IMR-90 (cell line): Measurements from ENCODE around the gene ARRDC3. TPM values are rescaled to one million over a fixed set of nuclear protein-coding genes. Genes with fewer than 3 reads are reported as not detected.

Source experiments
- ATAC-seq: fragments of 200-7000 bp; cut with Tn5 transposase; 2 replicates; pipeline ENCODE4 v1.9.1; 2020; ENCODE audit warnings: low read depth, mild to moderate bottlenecking, moderate library complexity
- BruUV-seq: library from RNA; stranded (reverse); fragments of 400-500 nt; replicated peaks from 2 replicates; lab custom pipeline; 2021; lab: Mats Ljungman, UMichigan
- CTCF ChIA-PET: fragments of 300-600 bp; formaldehyde crosslinking; extraction: SDS; loops from one replicate; lab custom pipeline; 2021; ENCODE audit warnings: antibody characterized with exemption; lab: Yijun Ruan, JAX
- POLR2A ChIA-PET: fragments of 300-600 bp; sonication (Branson Sonifier 250); formaldehyde crosslinking; loops from one replicate; lab custom pipeline; 2022; ENCODE audit warnings: antibody characterized with exemption; ENCODE audit not compliant: unreplicated experiment; lab: Charles Lee
- DNase-seq: peaks from one replicate; pipeline ENCODE4 v3.0.0; 2013
- H2AFZ ChIP-seq: replicated peaks from 2 replicates; pipeline ENCODE3; 2013; ENCODE audit warnings: low read length, mild to moderate bottlenecking; ENCODE audit not compliant: poor library complexity
- H2AK5ac ChIP-seq: 2 replicates; pipeline ENCODE4 v1.6.1; 2013; ENCODE audit warnings: low read depth, low read length, inconsistent platforms
- H2AK9ac ChIP-seq: replicated peaks from 2 replicates; pipeline ENCODE3; 2013; ENCODE audit warnings: mild to moderate bottlenecking, low read depth, low read length, moderate library complexity; ENCODE audit not compliant: poor library complexity
- H2BK120ac ChIP-seq: 2 replicates; pipeline ENCODE4 v1.6.1; 2013; ENCODE audit warnings: low read depth, low read length, inconsistent platforms
- H2BK15ac ChIP-seq: 3 replicates; pipeline ENCODE4 v1.6.1; 2013; ENCODE audit warnings: low read depth, low read length, inconsistent platforms
- H2BK20ac ChIP-seq: 2 replicates; pipeline ENCODE4 v1.6.1; 2013; ENCODE audit warnings: low read depth, mild to moderate bottlenecking, inconsistent platforms, low read length, moderate library complexity
- H2BK5ac ChIP-seq: 2 replicates; pipeline ENCODE4 v1.6.1; 2013; ENCODE audit warnings: mild to moderate bottlenecking, low read depth, low read length, inconsistent platforms; ENCODE audit not compliant: poor library complexity, severe bottlenecking
- H3K14ac ChIP-seq: replicated peaks from 2 replicates; pipeline ENCODE4 v1.6.1; 2013; ENCODE audit warnings: low read depth, low read length, inconsistent platforms
- H3K18ac ChIP-seq: 2 replicates; pipeline ENCODE4 v1.6.1; 2013; ENCODE audit warnings: low read depth, low read length, control low read depth
- H3K23ac ChIP-seq: 2 replicates; pipeline ENCODE4 v1.6.1; 2013; ENCODE audit warnings: low read depth, low read length, inconsistent platforms
- H3K27ac ChIP-seq: 2 replicates; pipeline ENCODE4 v1.5.1; 2013; ENCODE audit warnings: mild to moderate bottlenecking, control low read depth, low read length; ENCODE audit not compliant: insufficient read depth
- H3K27me3 ChIP-seq: 2 replicates; pipeline ENCODE4 v1.6.1; 2013; ENCODE audit warnings: low read length; ENCODE audit not compliant: control insufficient read depth, insufficient read depth
- H3K36me3 ChIP-seq: 2 replicates; pipeline ENCODE4 v1.6.1; 2013; ENCODE audit warnings: low read length, mixed read lengths; ENCODE audit not compliant: control insufficient read depth, insufficient read depth
- H3K4ac ChIP-seq: 2 replicates; pipeline ENCODE4 v1.6.1; 2013; ENCODE audit warnings: low read depth, low read length, inconsistent platforms
- H3K4me1 ChIP-seq: 2 replicates; pipeline ENCODE4 v1.6.1; 2013; ENCODE audit warnings: low read length, mixed read lengths; ENCODE audit not compliant: control insufficient read depth, insufficient read depth
- H3K4me2 ChIP-seq: 2 replicates; pipeline ENCODE4 v1.6.1; 2013; ENCODE audit warnings: low read depth, mild to moderate bottlenecking, control low read depth, low read length, moderate library complexity
- H3K4me3 ChIP-seq: 2 replicates; pipeline ENCODE4 v1.5.1; 2013; ENCODE audit warnings: low read depth, mild to moderate bottlenecking, control low read depth, low read length, moderate library complexity; ENCODE audit not compliant: insufficient read depth
- H3K56ac ChIP-seq: 2 replicates; pipeline ENCODE4 v1.6.1; 2013; ENCODE audit warnings: low read length, inconsistent platforms; ENCODE audit not compliant: insufficient read depth; ENCODE audit errors: extremely low read depth
- H3K79me1 ChIP-seq, 2 experiments: 2 replicates each; pipeline ENCODE4 v1.6.1; 2013; ENCODE audit warnings: low read length in 2 of 2, inconsistent platforms in 1 of 2, low read depth in 1 of 2
- H3K9ac ChIP-seq: 2 replicates; pipeline ENCODE4 v1.6.1; 2013; ENCODE audit warnings: low read depth, low read length, control low read depth
- H3K9me1 ChIP-seq: 2 replicates; pipeline ENCODE4 v1.6.1; 2013; ENCODE audit warnings: low read length, inconsistent platforms; ENCODE audit not compliant: insufficient read depth
- H3K9me3 ChIP-seq: 2 replicates; pipeline ENCODE4 v1.6.1; 2013; ENCODE audit warnings: low read length; ENCODE audit not compliant: control insufficient read depth, insufficient read depth
- H4K20me1 ChIP-seq: 2 replicates; pipeline ENCODE4 v1.6.1; 2013; ENCODE audit warnings: low read length, inconsistent platforms; ENCODE audit not compliant: insufficient read depth
- H4K5ac ChIP-seq: 2 replicates; pipeline ENCODE4 v1.6.1; 2013; ENCODE audit warnings: mild to moderate bottlenecking, low read depth, low read length, control low read depth
- H4K8ac ChIP-seq, 2 experiments: 2 replicates each; pipeline ENCODE4 v1.6.1; 2013; ENCODE audit warnings: low read depth in 2 of 2, low read length in 2 of 2, control low read depth in 1 of 2, inconsistent platforms in 1 of 2
- H4K91ac ChIP-seq: 2 replicates; pipeline ENCODE4 v1.6.1; 2013; ENCODE audit warnings: low read depth, low read length, inconsistent platforms; ENCODE audit not compliant: insufficient read depth
- BHLHE40 ChIP-seq: fragments of 150-350 bp; IDR thresholded peaks from 2 replicates; pipeline ENCODE4 v1.6.1; 2016; ENCODE audit warnings: mild to moderate bottlenecking, low read depth, low read length
- CEBPB ChIP-seq: IDR thresholded peaks from 2 replicates; pipeline ENCODE4 v1.6.1; 2012; ENCODE audit warnings: low read depth, low read length, improper control_type of control experiment
- CHD1 ChIP-seq: IDR thresholded peaks from 2 replicates; pipeline ENCODE4 v1.6.1; 2012; ENCODE audit warnings: low read depth, low read length, improper control_type of control experiment
- MAFK ChIP-seq: IDR thresholded peaks from 2 replicates; pipeline ENCODE4 v1.6.1; 2012; ENCODE audit warnings: low read depth, low read length, improper control_type of control experiment
- MXI1 ChIP-seq: IDR thresholded peaks from 2 replicates; pipeline ENCODE4 v1.6.1; 2012; ENCODE audit warnings: low read depth, mild to moderate bottlenecking, low read length, moderate library complexity, borderline replicate concordance
- NFE2L2 ChIP-seq: fragments of 150-350 bp; IDR thresholded peaks from 2 replicates; pipeline ENCODE4 v1.6.1; 2016; ENCODE audit warnings: low read depth, mild to moderate bottlenecking, low read length
- RAD21 ChIP-seq: IDR thresholded peaks from 2 replicates; pipeline ENCODE4 v1.6.1; 2012; ENCODE audit warnings: low read length, improper control_type of control experiment
- RCOR1 ChIP-seq: IDR thresholded peaks from 2 replicates; pipeline ENCODE4 v1.6.1; 2012; ENCODE audit warnings: mild to moderate bottlenecking, low read length, improper control_type of control experiment; ENCODE audit not compliant: insufficient replicate concordance
- RFX5 ChIP-seq: IDR thresholded peaks from 2 replicates; pipeline ENCODE4 v1.8.0; 2012; ENCODE audit warnings: low read depth, mild to moderate bottlenecking, low read length, moderate library complexity
- SMC3 ChIP-seq: fragments of 150-350 bp; IDR thresholded peaks from 2 replicates; pipeline ENCODE4 v1.6.1; 2016; ENCODE audit warnings: low read depth, mild to moderate bottlenecking, antibody characterized with exemption, low read length, moderate library complexity
- dilution Hi-C: fragments of 300-500 bp; cut with HindIII; formaldehyde crosslinking; loops from one replicate; pipeline ENCODE4 v1.14.3; 2018; ENCODE audit warnings: low sequenced_read_pairs; ENCODE audit not compliant: unreplicated experiment
- in situ Hi-C: fragments of 300-500 bp; cut with MboI; formaldehyde crosslinking; loops from 3 replicates; pipeline ENCODE4 v1.14.3; 2019; ENCODE audit warnings: low sequenced_read_pairs, inconsistent platforms, mixed read lengths
- intact Hi-C: fragments of 100-400 bp; cut with micrococcal nuclease; formaldehyde crosslinking; loops from 2 replicates; pipeline ENCODE4 v1.10.0; 2022
- polyA plus RNA-seq, 3 experiments: library from polyadenylated mRNA; depleted of rRNA; stranded (reverse); fragments of >200 nt; gene quantifications; 2 replicates each; pipeline ENCODE4 v1.2.3, GENCODE V29; 2012; ENCODE audit warnings: low replicate concordance in 1 of 3
- total RNA-seq: library from RNA; depleted of rRNA; stranded (reverse); fragments of >200 nt; gene quantifications from 2 replicates; pipeline ENCODE4 v1.2.3, GENCODE V29; 2012
- TF ChIP-seq, protein P1 (sequence below): fragments of 150-350 bp; IDR thresholded peaks from 2 replicates; pipeline ENCODE4 v1.6.1; 2016; ENCODE audit warnings: low read depth, mild to moderate bottlenecking, low read length, moderate library complexity, borderline replicate concordance

The ARRDC3 gene
- total and polyA plus RNA-seq, 2 of the 4 experiments (the other 2 are of a cell fraction), result 19.3 to 86.7 TPM

DNA sequence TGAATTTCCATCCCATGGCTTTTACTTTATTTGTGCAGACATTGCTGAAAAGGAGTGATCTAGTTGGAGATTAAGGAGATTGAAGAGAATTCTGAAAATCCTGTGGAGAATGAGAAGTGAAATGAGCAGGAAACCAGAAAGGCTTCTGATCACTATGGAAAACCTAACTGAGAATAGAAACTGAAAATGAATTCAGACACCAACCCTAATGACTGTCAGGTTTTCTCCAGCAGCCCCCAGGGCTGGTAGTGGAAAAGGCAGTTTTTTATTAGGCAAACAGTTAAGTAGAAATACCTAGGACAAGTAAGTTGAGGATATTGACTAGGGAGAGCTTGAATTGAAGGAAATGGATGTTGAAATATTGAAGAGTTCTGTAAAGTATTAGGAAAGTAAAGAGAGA is 14.7 kb upstream of the ARRDC3 start:
- no peaks in the 10 kb centered on the region for H3K9me1 ChIP-seq
- no peaks in the 10 kb centered on the region for H3K4me1 ChIP-seq
- dilution Hi-C loops, result no loop called here
- H4K8ac ChIP-seq, result no peak overlapping the region
- no peak overlapping the region for H3K4me3 ChIP-seq
- H2BK20ac ChIP-seq, result no peak overlapping the region
- intact Hi-C loops, result no loop called here
- no peak overlapping the region for H2AK5ac ChIP-seq
- no peak overlapping the region for H2AK9ac ChIP-seq
- TF ChIP-seq CEBPB (no peak), NFE2L2 (no peak), RCOR1 (no peak), RAD21 (no peak), CHD1 (no peak), MXI1 (no peak), MAFK (no peak), BHLHE40 (no peak), SMC3 (no peak), RFX5 (no peak)
- TF ChIP-seq, protein P1, sequence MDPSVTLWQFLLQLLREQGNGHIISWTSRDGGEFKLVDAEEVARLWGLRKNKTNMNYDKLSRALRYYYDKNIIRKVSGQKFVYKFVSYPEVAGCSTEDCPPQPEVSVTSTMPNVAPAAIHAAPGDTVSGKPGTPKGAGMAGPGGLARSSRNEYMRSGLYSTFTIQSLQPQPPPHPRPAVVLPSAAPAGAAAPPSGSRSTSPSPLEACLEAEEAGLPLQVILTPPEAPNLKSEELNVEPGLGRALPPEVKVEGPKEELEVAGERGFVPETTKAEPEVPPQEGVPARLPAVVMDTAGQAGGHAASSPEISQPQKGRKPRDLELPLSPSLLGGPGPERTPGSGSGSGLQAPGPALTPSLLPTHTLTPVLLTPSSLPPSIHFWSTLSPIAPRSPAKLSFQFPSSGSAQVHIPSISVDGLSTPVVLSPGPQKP, result no peak
- ChIA-PET CTCF (interaction anchor here (0.6 kb wide), 1 partner anchor 17 kb away, joined by 3 read pairs; no protein-coding TSS in a partner anchor), POLR2A (no interaction called here)
- H2AFZ ChIP-seq, result no peak overlapping the region
- H4K91ac ChIP-seq, result no peak overlapping the region
- H3K56ac ChIP-seq, result no peak overlapping the region
- H3K27me3 ChIP-seq, result no peaks in the 10 kb centered on the region
- no peak overlapping the region for H2BK5ac ChIP-seq
- no peak overlapping the region for H3K14ac ChIP-seq
- DNase-seq, result no peak
- H4K5ac ChIP-seq, result no peak overlapping the region
- no peaks in the 10 kb centered on the region for H3K9me3 ChIP-seq
- H4K20me1 ChIP-seq, result no peaks in the 10 kb centered on the region
- H3K4me2 ChIP-seq, result no peak overlapping the region
- no peak overlapping the region for H3K9ac ChIP-seq
- no peak overlapping the region for H3K27ac ChIP-seq
- no peaks in the 10 kb centered on the region for H3K36me3 ChIP-seq
- no TSS peak for BruUV-seq
- no peak overlapping the region for H2BK120ac ChIP-seq
- no peaks in the 10 kb centered on the region for H3K79me1 ChIP-seq
- ATAC-seq, result no peak
- H3K4ac ChIP-seq, result no peak overlapping the region
- in situ Hi-C loops, result loop anchor here (5.0 kb wide), 1 partner anchor 465 kb away; no protein-coding TSS in a partner anchor
- no peak overlapping the region for H2BK15ac ChIP-seq
- H3K23ac ChIP-seq, result no peak overlapping the region
- H3K18ac ChIP-seq, result no peak overlapping the region
